GM23338 (cell line): Measurements from ENCODE around the gene IFI35. TPM values are rescaled to one million over a fixed set of nuclear protein-coding genes. Genes with fewer than 3 reads are reported as not detected.
A peak's percentile ranks its signal among the peaks of the same experiment; 100 is the strongest.

Experiments used
- ATAC-seq: fragments of 200-7000 bp; cut with Tn5 transposase; 3 replicates; pipeline ENCODE4 v1.9.1; 2020
- DNase-seq: peaks from one replicate; pipeline ENCODE4 v3.0.0-alpha.2; 2015; ENCODE audit warnings: low spot score
- H2AFZ ChIP-seq: fragments of 200-600 bp; sonication (generic); 2 replicates; pipeline ENCODE4 v1.8.0; 2016; ENCODE audit warnings: antibody characterized with exemption, mild to moderate bottlenecking, moderate library complexity
- H3F3A ChIP-seq: fragments of 200-600 bp; sonication (generic); replicated peaks from 2 replicates; pipeline ENCODE4 v1.8.0; 2017; ENCODE audit warnings: antibody characterized with exemption, mixed run types, low read depth
- H3K27ac ChIP-seq: fragments of 200-600 bp; sonication (generic); 2 replicates; pipeline ENCODE4 v1.6.1; 2016; ENCODE audit warnings: low read depth
- H3K27me3 ChIP-seq: fragments of 200-600 bp; sonication (generic); 2 replicates; pipeline ENCODE4 v1.8.0; 2016; ENCODE audit warnings: mild to moderate bottlenecking, mixed run types, moderate library complexity; ENCODE audit not compliant: insufficient read depth
- H3K36me3 ChIP-seq: fragments of 200-600 bp; sonication (generic); 2 replicates; pipeline ENCODE4 v1.8.0; 2016; ENCODE audit warnings: mild to moderate bottlenecking; ENCODE audit not compliant: insufficient read depth
- H3K4me1 ChIP-seq: fragments of 200-600 bp; sonication (generic); 2 replicates; pipeline ENCODE4 v1.8.0; 2016; ENCODE audit warnings: mild to moderate bottlenecking, moderate library complexity; ENCODE audit not compliant: insufficient read depth
- H3K4me2 ChIP-seq: fragments of 200-600 bp; sonication (generic); 2 replicates; pipeline ENCODE4 v1.7.1; 2017; ENCODE audit warnings: mixed run types
- H3K4me3 ChIP-seq: fragments of 200-600 bp; sonication (generic); 2 replicates; pipeline ENCODE4 v1.6.1; 2016; ENCODE audit warnings: mixed run types
- H3K79me2 ChIP-seq: fragments of 200-600 bp; sonication (generic); replicated peaks from 2 replicates; pipeline ENCODE4 v1.8.0; 2017; ENCODE audit warnings: mild to moderate bottlenecking; ENCODE audit not compliant: insufficient read depth
- H3K9me2 ChIP-seq: fragments of 200-600 bp; sonication (generic); 2 replicates; pipeline ENCODE4 v1.8.0; 2017; ENCODE audit not compliant: insufficient read depth
- H4K20me1 ChIP-seq: fragments of 200-600 bp; sonication (generic); replicated peaks from 2 replicates; pipeline ENCODE4 v1.8.0; 2017; ENCODE audit warnings: mild to moderate bottlenecking; ENCODE audit not compliant: insufficient read depth
- H3K27ac Mint-ChIP-seq: 2 replicates; pipeline ENCODE4 v1.8.0; 2020; ENCODE audit warnings: inconsistent platforms, mild to moderate bottlenecking, moderate library complexity, mixed read lengths
- H3K27me3 Mint-ChIP-seq: 3 replicates; pipeline ENCODE4 v1.8.0; 2022; ENCODE audit warnings: low read depth, mild to moderate bottlenecking, moderate library complexity, mixed read lengths, inconsistent platforms; ENCODE audit not compliant: insufficient read depth, poor library complexity
- H3K36me3 Mint-ChIP-seq: 3 replicates; pipeline ENCODE4 v1.8.0; 2021; ENCODE audit warnings: low read depth, mild to moderate bottlenecking, inconsistent platforms, moderate library complexity, mixed read lengths
- H3K4me1 Mint-ChIP-seq: 3 replicates; pipeline ENCODE4 v1.8.0; 2020; ENCODE audit warnings: mild to moderate bottlenecking, inconsistent platforms, mixed read lengths
- H3K4me3 Mint-ChIP-seq: 3 replicates; pipeline ENCODE4 v1.8.0; 2021; ENCODE audit warnings: moderate library complexity, mild to moderate bottlenecking, inconsistent platforms, mixed read lengths
- H3K9me3 Mint-ChIP-seq: 3 replicates; pipeline ENCODE4 v1.8.0; 2020; ENCODE audit warnings: moderate library complexity, mild to moderate bottlenecking, inconsistent platforms, mixed read lengths
- CREB1 ChIP-seq: fragments of 250-450 bp; sonication (Bioruptor Pico); IDR thresholded peaks from 2 replicates; pipeline ENCODE4 v1.5.0; 2020; ENCODE audit warnings: low read depth, mild to moderate bottlenecking, moderate library complexity
- CTCF ChIP-seq, 2 experiments: fragments of 200-600 bp in 1 of 2; sonication (generic) in 1 of 2; conservative IDR thresholded peaks; 2 replicates each; pipeline versions ENCODE4 v1.5.1 to v1.6.1; 2016 to 2017; ENCODE audit warnings: antibody characterized with exemption in 2 of 2, low read depth in 2 of 2, mild to moderate bottlenecking in 2 of 2, moderate library complexity in 1 of 2
- ETS1 ChIP-seq: IDR thresholded peaks from 2 replicates; pipeline ENCODE4 v1.6.1; 2016; ENCODE audit warnings: antibody characterized with exemption
- EZH2 ChIP-seq: fragments of 200-600 bp; sonication (generic); IDR thresholded peaks from one replicate; pipeline ENCODE4 v1.8.0; 2017; ENCODE audit warnings: antibody characterized with exemption, mild to moderate bottlenecking, low read depth; ENCODE audit not compliant: unreplicated experiment
- EZH2phosphoT487 ChIP-seq: fragments of 200-600 bp; sonication (generic); IDR thresholded peaks from one replicate; pipeline ENCODE4 v1.8.1; 2018; ENCODE audit warnings: antibody characterized with exemption; ENCODE audit not compliant: unreplicated experiment
- JUNB ChIP-seq: IDR thresholded peaks from one replicate; pipeline ENCODE4 v1.6.1; 2016; ENCODE audit warnings: antibody characterized with exemption; ENCODE audit not compliant: unreplicated experiment
- NANOG ChIP-seq: IDR thresholded peaks from 2 replicates; pipeline ENCODE4 v1.6.1; 2016; ENCODE audit warnings: antibody characterized with exemption, borderline replicate concordance
- POLR2AphosphoS5 ChIP-seq: IDR thresholded peaks from 2 replicates; pipeline ENCODE4 v1.6.1; 2016; ENCODE audit warnings: antibody characterized with exemption, low read depth
- REST ChIP-seq: IDR thresholded peaks from one replicate; pipeline ENCODE4 v1.6.1; 2018; ENCODE audit warnings: antibody characterized with exemption; ENCODE audit not compliant: unreplicated experiment
- STAT1 ChIP-seq: IDR thresholded peaks from one replicate; pipeline ENCODE4 v1.6.1; 2016; ENCODE audit warnings: antibody characterized with exemption; ENCODE audit not compliant: unreplicated experiment
- ZNF114 ChIP-seq: fragments of 250-450 bp; sonication (Bioruptor Pico); IDR thresholded peaks from 2 replicates; pipeline ENCODE4 v1.5.0; 2020; ENCODE audit warnings: mild to moderate bottlenecking, moderate library complexity
- ZNF331 ChIP-seq: fragments of 250-450 bp; sonication (Bioruptor Pico); IDR thresholded peaks from 2 replicates; pipeline ENCODE4 v1.5.0; 2020; ENCODE audit warnings: low read depth, mild to moderate bottlenecking, moderate library complexity
- ZNF462 ChIP-seq: fragments of 250-450 bp; sonication (Bioruptor Pico); IDR thresholded peaks from 2 replicates; pipeline ENCODE4 v1.5.0; 2020; ENCODE audit warnings: mild to moderate bottlenecking, moderate library complexity
- polyA plus RNA-seq: library from polyadenylated mRNA; unstranded; fragments of >200 nt; fragmentation: Nextera tagmentation; extraction: Ambion mirVana; gene quantifications from 2 replicates; pipeline ENCODE4 v1.2.1, GENCODE V29; 2016
- total RNA-seq: library from RNA; depleted of rRNA; stranded (reverse); fragments of >200 nt; shearing (Covaris generic); gene quantifications from 2 replicates; pipeline ENCODE4 v1.2.3, GENCODE V29; 2014

The IFI35 gene
- total and polyA plus RNA-seq, 2 experiments from 2014 or later: 1.8 to 2.3 TPM

GRCh38 chr17:43033948-43034881 lies 27.6 kb downstream of the IFI35 start:
- H4K20me1 ChIP-seq: no peaks in the 10 kb centered on the region
- H3K27ac Mint-ChIP-seq: peak overlapping the region; percentile 93
- peaks cover 53% of the 10 kb centered on the region for H3K4me1 ChIP-seq
- H3K79me2 ChIP-seq: no peaks in the 10 kb centered on the region
- no peak for TF ChIP-seq ZNF331 (CRISPR knock-in tag)
- TF ChIP-seq ETS1: no peak
- TF ChIP-seq REST: no peak
- TF ChIP-seq POLR2AphosphoS5: no peak
- no peak for TF ChIP-seq STAT1
- TF ChIP-seq EZH2: no peak
- no peak for TF ChIP-seq CTCF (conservative IDR thresholded peaks at IDR 0.05; ENCODE audit: low read depth in 2 of 2)
- no peak for TF ChIP-seq CREB1 (CRISPR knock-in tag)
- no peak for TF ChIP-seq JUNB
- no peak for TF ChIP-seq ZNF114 (CRISPR knock-in tag)
- no peak for TF ChIP-seq ZNF462 (CRISPR knock-in tag)
- no peak for TF ChIP-seq NANOG
- TF ChIP-seq EZH2phosphoT487: no peak
- H3K27ac ChIP-seq: peak overlapping the region; percentile 84; the same call in 1 of the 2 replicates
- H3K9me3 Mint-ChIP-seq: no peaks in the 10 kb centered on the region
- H2AFZ ChIP-seq: peak overlapping the region; percentile 85; the same call in 1 of the 2 replicates
- H3K4me3 Mint-ChIP-seq: peak overlapping the region; percentile 61
- peaks cover 51% of the 10 kb centered on the region for H3K4me1 Mint-ChIP-seq
- peak overlapping the region; percentile 73 for H3K4me2 ChIP-seq
- H3K36me3 ChIP-seq: no peaks in the 10 kb centered on the region
- no peaks in the 10 kb centered on the region for H3K27me3 ChIP-seq
- peak overlapping the region; percentile 47 for H3K4me3 ChIP-seq
- DNase-seq: peak; percentile 73
- ATAC-seq: peak; percentile 37
- peaks cover 21% of the 10 kb centered on the region for H3K27me3 Mint-ChIP-seq
- peaks cover 18% of the 10 kb centered on the region for H3F3A ChIP-seq
- no peaks in the 10 kb centered on the region for H3K9me2 ChIP-seq
- peaks cover 7% of the 10 kb centered on the region for H3K36me3 Mint-ChIP-seq
